ENCODE measurements around the gene CEP170B. TPM values are rescaled to one million over a fixed set of nuclear protein-coding genes. Genes with fewer than 3 reads are reported as not detected.

Gene CEP170B
- total and polyA plus RNA-seq, 2 donors (not counting 1 experiment from before 2014, with no cell fraction given) = 0.16 to 0.59 TPM

- H3K79me2 ChIP-seq (ENCODE audit: control insufficient read depth, insufficient read depth, low read length) = no peaks in the 10 kb centered on the region
- H3K27me3 Mint-ChIP-seq = peaks cover 15% of the 10 kb centered on the region
These were observed 9.1 kb downstream of the CEP170B start for GRCh38 chr14:104874110-104874531.

More at GRCh38 chr14:104874110-104874531, 9.1 kb downstream of the CEP170B start:
- ChIA-PET POLR2A (no interaction called here), CTCF (no interaction called here)
- Histone ChIP-seq H3K27me3 (replicated peaks in 1 of 4; ENCODE audit: control extremely low read depth in 1 of 4, control insufficient read depth in 3 of 4, insufficient read depth in 4 of 4, low read length in 3 of 4) (peaks cover 0 to 31% (median 0%) of the 10 kb centered on the region in 4 experiments), H3K27ac (ENCODE audit: low read length in 2 of 2) (no peak overlapping the region), H3K4me2 (replicated peaks; ENCODE audit: low read depth, low read length, poor library complexity, severe bottlenecking) (no peak overlapping the region), H3K9ac (ENCODE audit: low read length) (no peak overlapping the region), H4K20me1 (ENCODE audit: control insufficient read depth, insufficient read depth, low read length, poor library complexity, severe bottlenecking) (no peaks in the 10 kb centered on the region), H3K4me1 (ENCODE audit: control insufficient read depth in 2 of 2, insufficient read depth in 2 of 2, low read length in 2 of 2) (peaks cover 0 to 12% of the 10 kb centered on the region in 2 donors), H3K9me3 (ENCODE audit: control extremely low read depth in 1 of 3, control insufficient read depth in 2 of 3, insufficient read depth in 1 of 3, low read length in 2 of 3) (peaks cover 0 to 14% (median 0%) of the 10 kb centered on the region in 3 donors), H3K36me3 (replicated peaks in 1 of 2; ENCODE audit: control extremely low read depth in 1 of 2, control insufficient read depth in 1 of 2, extremely low read depth in 1 of 2, insufficient read depth in 2 of 2, low read length in 1 of 2) (no peaks in the 10 kb centered on the region), H3K4me3 (ENCODE audit: control extremely low read depth in 1 of 5, extremely low read depth in 1 of 5, insufficient read depth in 1 of 5, low read depth in 2 of 5, low read length in 4 of 5) (no peak overlapping the region), H2AFZ (ENCODE audit: insufficient read depth, low read depth, low read length, poor library complexity, severe bottlenecking) (no peak overlapping the region)
- ATAC-seq (ENCODE audit: low read depth) (no peak), DNase-seq (no peak)
- no peak for TF ChIP-seq EZH2 (IDR thresholded peaks at IDR 0.05; ENCODE audit: borderline replicate concordance, insufficient read depth, low read depth, low read length, poor library complexity, severe bottlenecking)
- no peak for TF ChIP-seq CTCF (IDR thresholded peaks at IDR 0.05)
- Mint-ChIP-seq H3K4me3 (no peak overlapping the region), H3K4me1 (peaks cover 10% of the 10 kb centered on the region), H3K27ac (no peak overlapping the region), H3K9me3 (ENCODE audit: insufficient read depth) (no peaks in the 10 kb centered on the region)
- intact Hi-C loops (cut with micrococcal nuclease) = no loop called here
- 76% methylated on average over 8 of the region's 8 CpGs for WGBS (ENCODE audit: insufficient coverage)
